Breast epithelium (tissue), 4 donors: ENCODE data around the gene HMCES. TPM values are rescaled to one million over a fixed set of nuclear protein-coding genes. Genes with fewer than 3 reads are reported as not detected.
"Not testable (repeated sequence)": the region's sequence is repeated elsewhere in the genome, so short reads cannot be mapped to it uniquely, and the experiment has no call there.

ENCODE experiments used
- DNase-seq, 2 donors: peaks; one replicate each; pipeline ENCODE4 v3.0.0-alpha.2; 2019; ENCODE audit warnings: low spot score in 2 of 2
- H3K27ac ChIP-seq, 2 donors: fragments of 200-600 bp; sonication (generic) in 1 of 2; one replicate each; pipeline ENCODE4 v1.5.1; 2016 to 2019; ENCODE audit warnings: mild to moderate bottlenecking in 1 of 2
- H3K27me3 ChIP-seq, 2 donors: fragments of 200-600 bp; sonication (generic) in 1 of 2; one replicate each; pipeline versions ENCODE4 v1.5.1 to v1.6.0; 2017 to 2019; ENCODE audit warnings: control low read depth in 1 of 2, mild to moderate bottlenecking in 1 of 2
- H3K36me3 ChIP-seq: fragments of 200-600 bp; one replicate; pipeline ENCODE4 v1.5.1; 2019
- H3K4me1 ChIP-seq, 2 donors: fragments of 200-600 bp; sonication (generic); one replicate each; pipeline ENCODE4 v1.5.1; 2016 to 2019; ENCODE audit warnings: control low read depth in 1 of 2
- H3K4me3 ChIP-seq, 3 donors: fragments of 200-600 bp; sonication (generic); 1 replicate in 2 of 3; 2 replicates in 1 of 3; pipeline ENCODE4 v1.5.1; 2016 to 2019; ENCODE audit warnings: mild to moderate bottlenecking in 3 of 3, moderate library complexity in 2 of 3
- H3K9me3 ChIP-seq, 2 donors: fragments of 200-600 bp; sonication (generic) in 1 of 2; one replicate each; pipeline ENCODE4 v1.5.1; 2016 to 2019; ENCODE audit warnings: control low read depth in 1 of 2
- POLR2A ChIP-seq: fragments of 450-650 bp; IDR thresholded peaks from one replicate; pipeline ENCODE4 v1.6.1; 2016; ENCODE audit warnings: antibody characterized with exemption, mild to moderate bottlenecking, moderate library complexity
- POLR2AphosphoS5 ChIP-seq, 3 donors: sonication (generic); formaldehyde crosslinking; IDR thresholded peaks; one replicate each; pipeline ENCODE4 v1.6.1; 2017; ENCODE audit warnings: antibody characterized with exemption in 3 of 3
- intact Hi-C: fragments of 100-400 bp; cut with DNase I; formaldehyde crosslinking; loops from one replicate; pipeline ENCODE4 v1.15.1; 2023; ENCODE audit warnings: low total_unique reads
- total RNA-seq, 3 donors: library from RNA; depleted of rRNA; stranded (reverse); fragments of >200 nt; gene quantifications; one replicate each; pipeline ENCODE4 v1.1.0, GENCODE V29; 2016
- TF ChIP-seq, protein P1 (sequence below), 3 donors: fragments of 450-650 bp; IDR thresholded peaks; one replicate each; pipeline ENCODE4 v1.5.1; 2016 to 2017; ENCODE audit warnings: antibody characterized with exemption in 3 of 3, mild to moderate bottlenecking in 3 of 3, moderate library complexity in 3 of 3

Gene HMCES
- total RNA-seq, 3 donors from 2014 or later, result 32.3 to 40.5 (median 32.8) TPM

DNA sequence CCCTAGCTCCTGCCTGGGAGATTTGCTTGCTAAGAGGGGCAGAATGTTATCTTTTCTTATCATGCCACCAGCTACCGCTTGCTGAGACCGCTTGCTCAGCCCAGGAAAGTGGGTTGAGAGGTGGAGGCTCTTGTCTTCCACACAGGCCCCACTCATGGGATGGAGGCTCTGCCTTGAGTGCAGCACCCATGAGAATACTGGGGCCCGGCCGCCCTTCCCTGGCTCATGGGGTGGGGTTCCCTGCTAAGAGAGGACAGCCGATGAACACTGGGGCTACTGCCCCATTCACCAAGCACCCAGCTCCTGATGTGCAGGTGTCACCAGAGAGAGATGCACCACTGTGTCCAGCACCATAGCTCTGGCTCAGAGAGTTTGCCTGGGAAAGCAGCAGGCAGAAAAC, 55.2 kb downstream of the HMCES start:
- intact Hi-C loops, result no loop called here
- Histone ChIP-seq H3K4me1 (no peaks in the 10 kb centered on the region), H3K36me3 (no peaks in the 10 kb centered on the region), H3K4me3 (no peak overlapping the region), H3K27me3 (no peaks in the 10 kb centered on the region), H3K9me3 (no peaks in the 10 kb centered on the region), H3K27ac (no peak overlapping the region)
- TF ChIP-seq, protein P1, sequence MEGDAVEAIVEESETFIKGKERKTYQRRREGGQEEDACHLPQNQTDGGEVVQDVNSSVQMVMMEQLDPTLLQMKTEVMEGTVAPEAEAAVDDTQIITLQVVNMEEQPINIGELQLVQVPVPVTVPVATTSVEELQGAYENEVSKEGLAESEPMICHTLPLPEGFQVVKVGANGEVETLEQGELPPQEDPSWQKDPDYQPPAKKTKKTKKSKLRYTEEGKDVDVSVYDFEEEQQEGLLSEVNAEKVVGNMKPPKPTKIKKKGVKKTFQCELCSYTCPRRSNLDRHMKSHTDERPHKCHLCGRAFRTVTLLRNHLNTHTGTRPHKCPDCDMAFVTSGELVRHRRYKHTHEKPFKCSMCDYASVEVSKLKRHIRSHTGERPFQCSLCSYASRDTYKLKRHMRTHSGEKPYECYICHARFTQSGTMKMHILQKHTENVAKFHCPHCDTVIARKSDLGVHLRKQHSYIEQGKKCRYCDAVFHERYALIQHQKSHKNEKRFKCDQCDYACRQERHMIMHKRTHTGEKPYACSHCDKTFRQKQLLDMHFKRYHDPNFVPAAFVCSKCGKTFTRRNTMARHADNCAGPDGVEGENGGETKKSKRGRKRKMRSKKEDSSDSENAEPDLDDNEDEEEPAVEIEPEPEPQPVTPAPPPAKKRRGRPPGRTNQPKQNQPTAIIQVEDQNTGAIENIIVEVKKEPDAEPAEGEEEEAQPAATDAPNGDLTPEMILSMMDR (IDR thresholded peaks at IDR 0.05), result no peak
- TF ChIP-seq POLR2A (no peak), POLR2AphosphoS5 (IDR thresholded peaks at IDR 0.05) (no peak)
- DNase-seq, result no peak

DNA sequence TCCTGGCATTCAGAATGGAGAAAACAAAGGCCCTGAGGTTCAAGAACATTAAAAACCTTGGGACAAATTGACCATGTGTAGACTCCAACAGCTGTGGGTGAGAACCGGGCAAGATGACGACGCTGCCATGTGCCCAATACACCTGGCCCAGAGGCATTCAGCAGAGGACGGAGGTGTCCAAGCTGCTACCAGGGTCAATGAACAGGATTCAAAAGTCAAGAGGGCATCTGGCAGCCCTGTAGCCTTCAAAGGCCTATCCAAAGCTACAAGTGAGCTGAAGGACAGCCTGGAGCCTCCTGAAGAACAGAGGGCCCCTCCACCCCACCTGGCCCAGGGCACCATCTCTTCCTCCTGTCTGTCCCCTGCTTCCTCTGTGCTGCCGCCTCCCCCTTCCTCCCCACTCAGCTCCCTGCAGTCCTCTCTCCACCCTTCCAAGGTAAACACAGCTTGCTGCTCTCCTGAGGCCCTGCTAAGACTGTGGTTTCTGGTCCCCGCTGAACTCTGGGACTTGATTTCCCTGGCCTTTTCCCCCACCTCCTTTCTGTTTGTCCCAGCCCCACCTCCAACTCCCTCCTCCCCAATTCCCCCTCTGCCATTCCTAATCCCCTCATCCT, 57.5 kb downstream of the HMCES start:
- H3K4me3 ChIP-seq, result no peak overlapping the region
- no peaks in the 10 kb centered on the region for H3K9me3 ChIP-seq
- TF ChIP-seq POLR2AphosphoS5 (IDR thresholded peaks at IDR 0.05) (no peak), POLR2A (no peak)
- TF ChIP-seq, protein P1 (IDR thresholded peaks at IDR 0.05), result no peak
- intact Hi-C loops, result no loop called here
- DNase-seq, result no peak
- H3K4me1 ChIP-seq, result no peaks in the 10 kb centered on the region
- H3K27me3 ChIP-seq, result no peaks in the 10 kb centered on the region
- H3K36me3 ChIP-seq, result no peaks in the 10 kb centered on the region
- no peak overlapping the region for H3K27ac ChIP-seq

DNA sequence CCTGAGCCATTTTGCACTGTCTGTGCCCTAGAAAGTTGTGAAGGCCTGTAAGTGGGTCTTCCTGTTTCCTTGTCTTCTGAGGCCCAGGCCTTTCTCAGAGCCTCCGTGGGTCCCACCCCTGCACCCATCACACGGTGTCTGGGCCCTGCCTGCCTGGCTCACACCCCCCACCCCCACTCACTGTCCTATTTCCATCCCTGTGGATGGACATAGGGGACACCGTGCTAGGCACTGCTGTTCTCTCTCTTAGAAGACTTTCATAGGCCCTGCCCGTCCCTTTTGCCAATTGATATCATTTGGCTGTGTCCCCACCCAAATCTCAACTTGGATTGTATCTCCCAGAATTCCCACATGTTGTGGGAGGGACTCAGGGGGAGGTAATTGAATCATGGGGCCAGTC, 59.0 kb downstream of the HMCES start:
- H3K4me3 ChIP-seq, H3K9me3 ChIP-seq, DNase-seq, H3K27me3 ChIP-seq, H3K27ac ChIP-seq, intact Hi-C loops, H3K4me1 ChIP-seq, H3K36me3 ChIP-seq: not testable (repeated sequence)

DNA sequence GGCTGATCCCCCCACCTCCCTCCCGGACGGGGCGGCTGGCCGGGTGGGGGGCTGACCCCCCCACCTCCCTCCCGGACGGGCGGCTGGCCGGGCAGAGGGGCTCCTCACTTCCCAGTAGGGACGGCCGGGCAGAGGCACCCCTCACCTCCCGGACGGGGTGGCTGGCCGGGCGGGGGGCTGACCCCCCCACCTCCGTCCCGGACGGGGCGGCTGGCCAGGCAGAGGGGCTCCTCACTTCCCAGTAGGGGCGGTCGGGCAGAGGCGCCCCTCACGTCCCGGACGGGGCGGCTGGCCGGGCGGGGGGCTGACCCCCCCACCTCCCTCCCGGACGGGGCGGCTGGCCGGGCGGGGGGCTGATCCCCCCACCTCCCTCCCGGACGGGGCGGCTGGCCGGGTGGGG, 60.5 kb downstream of the HMCES start:
- intact Hi-C loops, H3K27me3 ChIP-seq, H3K36me3 ChIP-seq, H3K4me3 ChIP-seq, H3K9me3 ChIP-seq, H3K27ac ChIP-seq, DNase-seq, H3K4me1 ChIP-seq: not testable (repeated sequence)

DNA sequence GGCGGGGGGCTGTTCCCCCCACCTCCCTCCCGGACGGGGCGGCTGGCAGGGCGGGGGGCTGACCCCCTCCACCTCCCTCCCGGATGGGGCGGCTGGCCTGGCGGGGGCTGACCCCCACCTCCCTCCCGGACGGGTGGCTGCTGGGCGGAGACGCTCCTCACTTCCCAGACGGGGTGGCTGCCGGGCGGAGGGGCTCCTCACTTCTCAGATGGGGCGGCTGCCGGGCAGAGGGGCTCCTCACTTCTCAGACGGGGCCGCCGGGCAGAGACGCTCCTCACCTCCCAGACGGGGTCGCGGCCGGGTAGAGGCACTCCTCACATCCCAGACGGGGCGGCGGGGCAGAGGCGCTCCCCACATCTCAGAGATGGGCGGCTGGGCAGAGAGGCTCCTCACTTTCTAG, 61.2 kb downstream of the HMCES start:
- intact Hi-C loops, H3K9me3 ChIP-seq, DNase-seq, H3K27ac ChIP-seq, H3K36me3 ChIP-seq, H3K4me1 ChIP-seq, H3K27me3 ChIP-seq, H3K4me3 ChIP-seq: not testable (repeated sequence)

DNA sequence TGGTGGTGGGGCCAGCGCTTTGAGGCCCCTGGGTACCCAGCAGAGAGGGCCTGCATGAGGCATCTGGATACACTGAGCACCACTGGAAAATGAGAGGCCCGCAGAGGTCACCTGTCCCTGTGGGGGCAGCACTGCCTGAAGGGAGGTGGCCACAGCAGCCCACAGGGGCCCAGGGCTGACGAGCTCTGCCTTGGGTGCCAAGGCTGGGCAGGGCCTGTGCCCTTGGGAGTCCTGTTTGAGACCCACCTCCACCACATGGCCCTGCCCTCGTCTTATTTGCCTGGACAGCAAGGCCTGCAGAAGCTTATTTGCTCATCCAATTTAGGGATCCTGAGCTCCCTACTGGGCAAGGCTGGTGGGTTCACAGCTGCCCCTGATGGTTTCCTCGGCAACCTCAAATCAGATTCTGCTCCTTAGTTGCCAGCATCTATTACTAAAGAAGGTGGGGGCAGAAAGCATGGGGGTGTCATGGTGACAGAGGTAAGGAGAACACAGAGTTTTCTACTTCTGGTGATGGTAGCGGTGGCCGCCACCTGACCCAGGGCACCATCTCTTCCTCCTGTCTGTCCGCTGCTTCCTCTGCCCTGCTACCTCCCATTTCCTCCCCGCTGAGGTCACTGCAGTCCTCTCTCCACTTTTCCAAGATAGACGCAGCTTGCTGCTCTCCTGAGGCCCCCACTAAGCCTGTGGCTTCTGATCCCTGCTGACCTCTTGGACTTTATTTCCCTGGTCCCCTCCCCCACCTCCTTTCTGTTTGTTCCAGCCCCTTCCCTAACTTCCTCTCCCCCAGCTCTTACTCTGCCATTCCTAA, 62.9 kb downstream of the HMCES start:
- no peak overlapping the region for H3K4me3 ChIP-seq
- no peak overlapping the region for H3K27ac ChIP-seq
- no peak for TF ChIP-seq POLR2AphosphoS5 (IDR thresholded peaks at IDR 0.05)
- TF ChIP-seq POLR2A, result no peak
- TF ChIP-seq, protein P1 (IDR thresholded peaks at IDR 0.05), result no peak
- H3K9me3 ChIP-seq, result no peaks in the 10 kb centered on the region
- H3K4me1 ChIP-seq, result peaks cover 0 to 6% of the 10 kb centered on the region in 2 donors
- no peaks in the 10 kb centered on the region for H3K27me3 ChIP-seq
- DNase-seq, result no peak
- H3K36me3 ChIP-seq, result no peaks in the 10 kb centered on the region
- intact Hi-C loops, result no loop called here
